GM12872 (cell line): ENCODE measurements around the gene OPRD1.

Source experiments
- CTCF ChIP-seq: IDR thresholded peaks from 3 replicates; pipeline ENCODE4 v1.5.1; 2011; ENCODE audit warnings: low read depth, mild to moderate bottlenecking, low read length, moderate library complexity; ENCODE audit not compliant: insufficient read depth

OPRD1 gene

GRCh38 chr1:28862571-28863403, 50.8 kb downstream of the OPRD1 start:
- TF ChIP-seq CTCF, result no peak

- no peak for TF ChIP-seq CTCF
Measured at GRCh38 chr1:28864695-28865094, 52.7 kb downstream of the OPRD1 start.

GRCh38 chr1:28865997-28866650, 54.2 kb downstream of the OPRD1 start:
- TF ChIP-seq CTCF, result no peak

GRCh38 chr1:28867850-28868249, 55.9 kb downstream of the OPRD1 start:
- no peak for TF ChIP-seq CTCF

- TF ChIP-seq CTCF, result no peak
Measured at GRCh38 chr1:28869952-28870351, 58.0 kb downstream of the OPRD1 start.

GRCh38 chr1:28871631-28872401, 59.8 kb downstream of the OPRD1 start:
- TF ChIP-seq CTCF, result no peak

GRCh38 chr1:28877132-28877781, 65.3 kb downstream of the OPRD1 start:
- TF ChIP-seq CTCF, result peak; percentile 97
